Endothelial cell of umbilical vein (primary cell): ENCODE results near the gene RAI1.

Experiments
- CTCF ChIP-seq, 2 donors: IDR thresholded peaks; 1 replicate in 1 of 2; 2 replicates in 1 of 2; pipeline ENCODE4 v1.5.1; 2011; ENCODE audit warnings: low read length in 2 of 2, mild to moderate bottlenecking in 2 of 2, moderate library complexity in 2 of 2, control low read depth in 1 of 2, inconsistent platforms in 1 of 2, low read depth in 1 of 2; ENCODE audit not compliant: insufficient read depth in 1 of 2; ENCODE audit errors: extremely low read depth in 1 of 2
- EZH2 ChIP-seq: IDR thresholded peaks from 2 replicates; pipeline ENCODE4 v1.6.1; 2012; ENCODE audit warnings: borderline replicate concordance, low read depth, mild to moderate bottlenecking, moderate library complexity, low read length, inconsistent platforms; ENCODE audit not compliant: severe bottlenecking
- FOS ChIP-seq: IDR thresholded peaks from 2 replicates; pipeline ENCODE4 v1.6.1; 2011; ENCODE audit warnings: mild to moderate bottlenecking, low read length, moderate library complexity, borderline replicate concordance; ENCODE audit not compliant: insufficient read depth
- JUN ChIP-seq: IDR thresholded peaks from 2 replicates; pipeline ENCODE4 v1.6.1; 2011; ENCODE audit warnings: borderline replicate concordance, low read depth; ENCODE audit not compliant: insufficient read length, insufficient read depth
- MAX ChIP-seq: IDR thresholded peaks from 2 replicates; pipeline ENCODE4 v1.6.1; 2011; ENCODE audit not compliant: insufficient read depth, insufficient read length
- MYC ChIP-seq: IDR thresholded peaks from one replicate; pipeline ENCODE4 v1.6.1; 2011; ENCODE audit warnings: mild to moderate bottlenecking, low read depth, low read length
- POLR2A ChIP-seq: IDR thresholded peaks from 2 replicates; pipeline ENCODE4 v1.6.1; 2012; ENCODE audit warnings: low read depth, mild to moderate bottlenecking, control low read depth, low read length
- POLR2AphosphoS5 ChIP-seq: IDR thresholded peaks from 2 replicates; pipeline ENCODE4 v1.6.1; 2012; ENCODE audit warnings: low read depth, mild to moderate bottlenecking, control low read depth, low read length, moderate library complexity; ENCODE audit not compliant: insufficient read depth

- TF ChIP-seq CTCF (IDR thresholded peaks at IDR 0.05; ENCODE audit: extremely low read depth in 1 of 2, insufficient read depth in 1 of 2, low read depth in 1 of 2, low read length in 2 of 2) (no peak), MAX (no peak), JUN (no peak), EZH2 (no peak), POLR2AphosphoS5 (no peak), POLR2A (no peak), FOS (no peak), MYC (no peak)
These were observed 84.3 kb downstream of the RAI1 start for GRCh38 chr17:17765359-17766076.
